Measurements from ENCODE around the gene CPA4. TPM values are rescaled to one million over a fixed set of nuclear protein-coding genes. Genes with fewer than 3 reads are reported as not detected.

Gene CPA4
- total and polyA plus RNA-seq, 5 experiments from 2014 or later: not detected

Other genes starting within 250 kb of the CPA4 start
- gene ZC3HC1, start 241.8 kb upstream of the CPA4 start, total RNA-seq: 10 to 100 TPM; 20.5 to 21.3 TPM
- gene ZC3HC1, start 241.8 kb upstream of the CPA4 start, polyA plus RNA-seq: 10 to 100 TPM in 1 of 3 donors, 1 to 10 TPM in 2; 7.4 to 14.2 (median 7.8) TPM
- gene KLHDC10, start 222.6 kb upstream of the CPA4 start, total RNA-seq: 10 to 100 TPM; 19.1 to 19.5 TPM
- gene KLHDC10, start 222.6 kb upstream of the CPA4 start, polyA plus RNA-seq: 1 to 10 TPM; 1.9 to 2.4 (median 2.3) TPM
- 10 to 100 TPM; 36.9 to 37.6 TPM for gene TMEM209, start 87.8 kb upstream of the CPA4 start, total RNA-seq
- 10 to 100 TPM; 40.8 to 44.3 (median 43.2) TPM for gene TMEM209, start 87.8 kb upstream of the CPA4 start, polyA plus RNA-seq
- gene SSMEM1, start 85.3 kb upstream of the CPA4 start, total RNA-seq: not detected
- not detected for gene SSMEM1, start 85.3 kb upstream of the CPA4 start, polyA plus RNA-seq
- not detected for gene CPA2, start 26.3 kb upstream of the CPA4 start, total RNA-seq
- not detected for gene CPA2, start 26.3 kb upstream of the CPA4 start, polyA plus RNA-seq
- gene CPA5, start 51.7 kb downstream of the CPA4 start, total RNA-seq: 10 to 100 TPM in 1 of 2 experiments, 1 to 10 TPM in 1; 9.4 to 14.7 TPM
- 100 to 1,000 TPM in 1 of 3 donors, 10 to 100 TPM in 2; 56.8 to 159 (median 69.2) TPM for gene CPA5, start 51.7 kb downstream of the CPA4 start, polyA plus RNA-seq
- not detected for gene CPA1, start 87.3 kb downstream of the CPA4 start, total RNA-seq
- under 1 TPM in 1 of 3 donors, not detected in 2; 0.26 TPM for gene CPA1, start 87.3 kb downstream of the CPA4 start, polyA plus RNA-seq
- 10 to 100 TPM; 23.8 to 25.3 TPM for gene CEP41, start 147.9 kb downstream of the CPA4 start, total RNA-seq
- 10 to 100 TPM; 54.8 to 74.5 (median 61.0) TPM for gene CEP41, start 147.9 kb downstream of the CPA4 start, polyA plus RNA-seq
- gene MEST, start 198.9 kb downstream of the CPA4 start, total RNA-seq: 10 to 100 TPM; 15.9 to 16.1 TPM
- gene MEST, start 198.9 kb downstream of the CPA4 start, polyA plus RNA-seq: 10 to 100 TPM; 27.6 to 57.4 (median 44.6) TPM